ENCODE data around the gene SPDEF. TPM values are rescaled to one million over a fixed set of nuclear protein-coding genes. Genes with fewer than 3 reads are reported as not detected.

Gene SPDEF
- total and polyA plus RNA-seq, 2 of the 13 experiments (the other 11 are each of a cell fraction or from before 2014, with no cell fraction given): not detected

DNA sequence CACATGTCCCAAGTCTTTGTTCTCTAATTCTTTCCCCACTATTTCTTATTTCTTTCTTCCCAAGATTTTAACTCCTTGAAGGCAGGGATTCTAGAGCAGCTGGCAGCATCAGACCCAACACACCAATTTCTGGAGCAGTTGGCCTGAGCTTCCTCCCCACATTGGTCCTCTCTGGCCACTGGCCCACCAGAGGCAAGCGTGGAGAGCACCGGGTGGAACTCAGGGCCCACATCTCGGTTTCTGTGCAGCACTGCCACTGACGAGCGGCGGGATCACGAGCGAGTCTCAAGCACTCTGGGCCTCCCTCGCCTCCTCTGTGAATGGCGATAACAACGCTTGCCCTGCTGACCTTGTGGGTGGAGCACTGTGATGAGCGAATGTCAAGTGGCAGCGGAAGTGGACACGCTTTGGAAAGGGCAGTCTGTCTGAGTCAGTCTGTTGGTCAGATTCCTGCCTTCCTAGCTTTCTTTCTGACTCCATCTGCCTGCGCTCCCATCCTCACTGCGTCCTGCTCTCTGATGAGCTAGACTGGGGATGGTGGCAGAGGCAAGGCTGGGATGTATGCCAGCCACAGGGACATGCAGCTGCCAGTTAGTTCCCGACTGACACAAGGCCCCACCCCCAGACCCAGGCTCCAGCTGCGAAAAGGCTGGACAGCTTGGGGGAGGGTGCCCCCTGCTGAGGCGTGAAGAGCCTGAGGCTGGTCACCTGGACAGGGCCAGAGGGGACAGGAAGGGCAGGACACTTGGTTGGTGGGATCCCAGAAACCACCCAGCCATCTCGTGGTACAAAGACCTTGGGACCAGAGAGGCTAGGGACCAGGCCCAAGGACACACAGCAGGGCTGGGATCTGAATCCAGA is 4.5 kb upstream of the SPDEF start (continued):
- TF ChIP-seq, protein P1, sequence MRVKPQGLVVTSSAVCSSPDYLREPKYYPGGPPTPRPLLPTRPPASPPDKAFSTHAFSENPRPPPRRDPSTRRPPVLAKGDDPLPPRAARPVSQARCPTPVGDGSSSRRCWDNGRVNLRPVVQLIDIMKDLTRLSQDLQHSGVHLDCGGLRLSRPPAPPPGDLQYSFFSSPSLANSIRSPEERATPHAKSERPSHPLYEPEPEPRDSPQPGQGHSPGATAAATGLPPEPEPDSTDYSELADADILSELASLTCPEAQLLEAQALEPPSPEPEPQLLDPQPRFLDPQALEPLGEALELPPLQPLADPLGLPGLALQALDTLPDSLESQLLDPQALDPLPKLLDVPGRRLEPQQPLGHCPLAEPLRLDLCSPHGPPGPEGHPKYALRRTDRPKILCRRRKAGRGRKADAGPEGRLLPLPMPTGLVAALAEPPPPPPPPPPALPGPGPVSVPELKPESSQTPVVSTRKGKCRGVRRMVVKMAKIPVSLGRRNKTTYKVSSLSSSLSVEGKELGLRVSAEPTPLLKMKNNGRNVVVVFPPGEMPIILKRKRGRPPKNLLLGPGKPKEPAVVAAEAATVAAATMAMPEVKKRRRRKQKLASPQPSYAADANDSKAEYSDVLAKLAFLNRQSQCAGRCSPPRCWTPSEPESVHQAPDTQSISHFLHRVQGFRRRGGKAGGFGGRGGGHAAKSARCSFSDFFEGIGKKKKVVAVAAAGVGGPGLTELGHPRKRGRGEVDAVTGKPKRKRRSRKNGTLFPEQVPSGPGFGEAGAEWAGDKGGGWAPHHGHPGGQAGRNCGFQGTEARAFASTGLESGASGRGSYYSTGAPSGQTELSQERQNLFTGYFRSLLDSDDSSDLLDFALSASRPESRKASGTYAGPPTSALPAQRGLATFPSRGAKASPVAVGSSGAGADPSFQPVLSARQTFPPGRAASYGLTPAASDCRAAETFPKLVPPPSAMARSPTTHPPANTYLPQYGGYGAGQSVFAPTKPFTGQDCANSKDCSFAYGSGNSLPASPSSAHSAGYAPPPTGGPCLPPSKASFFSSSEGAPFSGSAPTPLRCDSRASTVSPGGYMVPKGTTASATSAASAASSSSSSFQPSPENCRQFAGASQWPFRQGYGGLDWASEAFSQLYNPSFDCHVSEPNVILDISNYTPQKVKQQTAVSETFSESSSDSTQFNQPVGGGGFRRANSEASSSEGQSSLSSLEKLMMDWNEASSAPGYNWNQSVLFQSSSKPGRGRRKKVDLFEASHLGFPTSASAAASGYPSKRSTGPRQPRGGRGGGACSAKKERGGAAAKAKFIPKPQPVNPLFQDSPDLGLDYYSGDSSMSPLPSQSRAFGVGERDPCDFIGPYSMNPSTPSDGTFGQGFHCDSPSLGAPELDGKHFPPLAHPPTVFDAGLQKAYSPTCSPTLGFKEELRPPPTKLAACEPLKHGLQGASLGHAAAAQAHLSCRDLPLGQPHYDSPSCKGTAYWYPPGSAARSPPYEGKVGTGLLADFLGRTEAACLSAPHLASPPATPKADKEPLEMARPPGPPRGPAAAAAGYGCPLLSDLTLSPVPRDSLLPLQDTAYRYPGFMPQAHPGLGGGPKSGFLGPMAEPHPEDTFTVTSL (CRISPR knock-in tag; IDR thresholded peaks at IDR 0.05; ENCODE audit: borderline replicate concordance): 0 out of 2 replicates have a peak, but pooled peaks have one; percentile 22
- TF ChIP-seq KLF13 (CRISPR knock-in tag; IDR thresholded peaks at IDR 0.05): no peak
- TF ChIP-seq HDAC6 (IDR thresholded peaks at IDR 0.05; ENCODE audit: low read depth, low read length): no peak
- TF ChIP-seq PREB (CRISPR knock-in tag; IDR thresholded peaks at IDR 0.05): no peak
- TF ChIP-seq, protein P2, sequence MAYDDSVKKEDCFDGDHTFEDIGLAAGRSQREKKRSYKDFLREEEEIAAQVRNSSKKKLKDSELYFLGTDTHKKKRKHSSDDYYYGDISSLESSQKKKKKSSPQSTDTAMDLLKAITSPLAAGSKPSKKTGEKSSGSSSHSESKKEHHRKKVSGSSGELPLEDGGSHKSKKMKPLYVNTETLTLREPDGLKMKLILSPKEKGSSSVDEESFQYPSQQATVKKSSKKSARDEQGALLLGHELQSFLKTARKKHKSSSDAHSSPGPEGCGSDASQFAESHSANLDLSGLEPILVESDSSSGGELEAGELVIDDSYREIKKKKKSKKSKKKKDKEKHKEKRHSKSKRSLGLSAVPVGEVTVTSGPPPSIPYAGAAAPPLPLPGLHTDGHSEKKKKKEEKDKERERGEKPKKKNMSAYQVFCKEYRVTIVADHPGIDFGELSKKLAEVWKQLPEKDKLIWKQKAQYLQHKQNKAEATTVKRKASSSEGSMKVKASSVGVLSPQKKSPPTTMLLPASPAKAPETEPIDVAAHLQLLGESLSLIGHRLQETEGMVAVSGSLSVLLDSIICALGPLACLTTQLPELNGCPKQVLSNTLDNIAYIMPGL (CRISPR knock-in tag; IDR thresholded peaks at IDR 0.05; ENCODE audit: borderline replicate concordance in 1 of 2, low read depth in 1 of 2): peak in 1 of 2 experiments; percentile 66; a peak in 2 of 4 replicates
- TF ChIP-seq SSRP1 (CRISPR knock-in tag; IDR thresholded peaks at IDR 0.05): no peak
- no peak; the same call in 1 of the 2 replicates for TF ChIP-seq MXD4 (CRISPR knock-in tag; IDR thresholded peaks at IDR 0.05)
- TF ChIP-seq DBP (CRISPR knock-in tag; IDR thresholded peaks at IDR 0.05; ENCODE audit: not compliant biosample characterization): no peak
- TF ChIP-seq IKZF1 (IDR thresholded peaks at IDR 0.05): no peak
- no peak for TF ChIP-seq ZNF160 (CRISPR knock-in tag; IDR thresholded peaks at IDR 0.05)
- TF ChIP-seq, protein P3, sequence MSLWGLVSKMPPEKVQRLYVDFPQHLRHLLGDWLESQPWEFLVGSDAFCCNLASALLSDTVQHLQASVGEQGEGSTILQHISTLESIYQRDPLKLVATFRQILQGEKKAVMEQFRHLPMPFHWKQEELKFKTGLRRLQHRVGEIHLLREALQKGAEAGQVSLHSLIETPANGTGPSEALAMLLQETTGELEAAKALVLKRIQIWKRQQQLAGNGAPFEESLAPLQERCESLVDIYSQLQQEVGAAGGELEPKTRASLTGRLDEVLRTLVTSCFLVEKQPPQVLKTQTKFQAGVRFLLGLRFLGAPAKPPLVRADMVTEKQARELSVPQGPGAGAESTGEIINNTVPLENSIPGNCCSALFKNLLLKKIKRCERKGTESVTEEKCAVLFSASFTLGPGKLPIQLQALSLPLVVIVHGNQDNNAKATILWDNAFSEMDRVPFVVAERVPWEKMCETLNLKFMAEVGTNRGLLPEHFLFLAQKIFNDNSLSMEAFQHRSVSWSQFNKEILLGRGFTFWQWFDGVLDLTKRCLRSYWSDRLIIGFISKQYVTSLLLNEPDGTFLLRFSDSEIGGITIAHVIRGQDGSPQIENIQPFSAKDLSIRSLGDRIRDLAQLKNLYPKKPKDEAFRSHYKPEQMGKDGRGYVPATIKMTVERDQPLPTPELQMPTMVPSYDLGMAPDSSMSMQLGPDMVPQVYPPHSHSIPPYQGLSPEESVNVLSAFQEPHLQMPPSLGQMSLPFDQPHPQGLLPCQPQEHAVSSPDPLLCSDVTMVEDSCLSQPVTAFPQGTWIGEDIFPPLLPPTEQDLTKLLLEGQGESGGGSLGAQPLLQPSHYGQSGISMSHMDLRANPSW (CRISPR knock-in tag; IDR thresholded peaks at IDR 0.05; ENCODE audit: borderline replicate concordance): no peak

Data from HepG2 (cell line).